ENCODE data around the gene FOXP3. TPM values are rescaled to one million over a fixed set of nuclear protein-coding genes. Genes with fewer than 3 reads are reported as not detected.

Gene FOXP3
- total and polyA plus RNA-seq, 2 of the 4 experiments (the other 2 are of a cell fraction), result 0.05 TPM; not detected in 1

- H3K9ac ChIP-seq (ENCODE audit: low read depth, low read length), result no peak overlapping the region
- H3K4me1 ChIP-seq (ENCODE audit: control insufficient read depth, insufficient read depth, low read length), result no peaks in the 10 kb centered on the region
- H3K4ac ChIP-seq (ENCODE audit: low read depth, low read length), result no peak overlapping the region
- ChIA-PET CTCF (no interaction called here), POLR2A (ENCODE audit: unreplicated experiment) (no interaction called here)
- no peaks in the 10 kb centered on the region for H3K9me3 ChIP-seq (ENCODE audit: control insufficient read depth, insufficient read depth, low read length)
- no peak overlapping the region for H3K14ac ChIP-seq (replicated peaks; ENCODE audit: low read depth, low read length)
- no peak overlapping the region for H3K56ac ChIP-seq (ENCODE audit: extremely low read depth, insufficient read depth, low read length)
- WGBS, 2 experiments (ENCODE audit: extremely low coverage in 2 of 2, insufficient read length in 1 of 2), result 82% methylated on average over 9 of the region's 9 CpGs; no CpG with 5 or more reads in 1 of the 2 experiments
- H3K4me2 ChIP-seq (ENCODE audit: low read depth, low read length), result no peak overlapping the region
- no peak overlapping the region for H3K27ac ChIP-seq (ENCODE audit: insufficient read depth, low read length)
- H3K9me1 ChIP-seq (ENCODE audit: insufficient read depth, low read length), result no peaks in the 10 kb centered on the region
- no peak overlapping the region for H3K18ac ChIP-seq (ENCODE audit: low read depth, low read length)
- no peak overlapping the region for H3K23ac ChIP-seq (ENCODE audit: low read depth, low read length)
- H4K5ac ChIP-seq (ENCODE audit: low read depth, low read length), result no peak overlapping the region
- H3K79me1 ChIP-seq (ENCODE audit: low read depth in 1 of 2, low read length in 2 of 2), result no peaks in the 10 kb centered on the region
- DNase-seq, result no peak
- in situ Hi-C loops (cut with MboI; ENCODE audit: low sequenced_read_pairs), result no loop called here
- dilution Hi-C loops (cut with HindIII; ENCODE audit: low sequenced_read_pairs, unreplicated experiment), result no loop called here
- no peak overlapping the region for H2AK9ac ChIP-seq (replicated peaks; ENCODE audit: low read depth, low read length, poor library complexity)
- no peak overlapping the region for H2BK5ac ChIP-seq (ENCODE audit: low read depth, low read length, poor library complexity, severe bottlenecking)
- H3K4me3 ChIP-seq (ENCODE audit: insufficient read depth, low read depth, low read length), result no peak overlapping the region
- no peak overlapping the region for H2BK20ac ChIP-seq (ENCODE audit: low read depth, low read length)
- no peak overlapping the region for H2BK120ac ChIP-seq (ENCODE audit: low read depth, low read length)
- no TSS peak for BruUV-seq (replicated peaks)
- H2BK15ac ChIP-seq (ENCODE audit: low read depth, low read length), result no peak overlapping the region
- no peak for ATAC-seq (ENCODE audit: low read depth)
- intact Hi-C loops (cut with micrococcal nuclease), result no loop called here
- H3K36me3 ChIP-seq (ENCODE audit: control insufficient read depth, insufficient read depth, low read length), result peaks cover 4% of the 10 kb centered on the region; the same call in 1 of the 2 replicates
- H2AFZ ChIP-seq (replicated peaks; ENCODE audit: low read length, poor library complexity), result peak overlapping the region; percentile 14
- no peaks in the 10 kb centered on the region; the same call in 1 of the 2 replicates for H3K27me3 ChIP-seq (ENCODE audit: control insufficient read depth, insufficient read depth, low read length)
- H4K8ac ChIP-seq (ENCODE audit: low read depth in 2 of 2, low read length in 2 of 2), result no peak overlapping the region
- TF ChIP-seq RCOR1 (IDR thresholded peaks at IDR 0.05; ENCODE audit: insufficient replicate concordance, low read length) (no peak), NFE2L2 (IDR thresholded peaks at IDR 0.05; ENCODE audit: low read depth, low read length) (no peak), SMC3 (IDR thresholded peaks at IDR 0.05; ENCODE audit: low read depth, low read length) (no peak), MXI1 (IDR thresholded peaks at IDR 0.05; ENCODE audit: borderline replicate concordance, low read depth, low read length) (no peak)
- no peak overlapping the region for H4K91ac ChIP-seq (ENCODE audit: insufficient read depth, low read depth, low read length)
- H4K20me1 ChIP-seq (ENCODE audit: insufficient read depth, low read length), result no peaks in the 10 kb centered on the region
- no peak overlapping the region for H2AK5ac ChIP-seq (ENCODE audit: low read depth, low read length)
Observed at GRCh38 chrX:49250578-49250977, 13.9 kb downstream of the FOXP3 start.
